OCI-LY7 (cell line): ENCODE data around the gene ARHGAP24. TPM values are rescaled to one million over a fixed set of nuclear protein-coding genes. Genes with fewer than 3 reads are reported as not detected.

Experiments used
- BruUV-seq: library from RNA; stranded (reverse); fragments of 400-500 nt; replicated peaks from 2 replicates; lab custom pipeline; 2021; lab: Mats Ljungman, UMichigan
- CTCF ChIA-PET: fragments of 300-600 bp; sonication (Branson Sonifier 250); formaldehyde crosslinking; loops from one replicate; lab custom pipeline; 2022; ENCODE audit warnings: antibody characterized with exemption; ENCODE audit not compliant: unreplicated experiment; lab: Charles Lee
- POLR2A ChIA-PET: fragments of 300-600 bp; sonication (Branson Sonifier 250); formaldehyde crosslinking; loops from one replicate; lab custom pipeline; 2022; ENCODE audit warnings: antibody characterized with exemption; lab: Charles Lee
- DNase-seq: peaks from one replicate; pipeline ENCODE4 v3.0.0-alpha.2; 2015; ENCODE audit warnings: low spot score
- H2AFZ ChIP-seq: fragments of 200-600 bp; sonication (generic), shearing (Covaris generic); 2 replicates; pipeline ENCODE4 v1.6.1; 2014; ENCODE audit warnings: mild to moderate bottlenecking, antibody characterized with exemption, low read length, moderate library complexity
- H3K27ac ChIP-seq: fragments of 200-600 bp; sonication (generic); 2 replicates; pipeline ENCODE4 v1.5.1; 2014; ENCODE audit warnings: mixed run types, low read depth, mild to moderate bottlenecking, moderate library complexity, low read length, inconsistent platforms; ENCODE audit not compliant: poor library complexity, severe bottlenecking
- H3K36me3 ChIP-seq: fragments of 200-600 bp; sonication (generic); 2 replicates; pipeline ENCODE4 v1.6.1; 2014; ENCODE audit warnings: mild to moderate bottlenecking, antibody characterized with exemption, low read length, moderate library complexity, mixed read lengths; ENCODE audit not compliant: insufficient read depth
- H3K4me1 ChIP-seq: fragments of 200-600 bp; sonication (generic); 2 replicates; pipeline ENCODE4 v1.5.1; 2014; ENCODE audit warnings: mild to moderate bottlenecking, low read length; ENCODE audit not compliant: insufficient read depth, poor library complexity, severe bottlenecking
- H3K4me2 ChIP-seq: fragments of 200-600 bp; sonication (generic); 2 replicates; pipeline ENCODE4 v1.6.1; 2014; ENCODE audit warnings: mild to moderate bottlenecking, low read length
- H3K4me3 ChIP-seq: fragments of 200-600 bp; sonication (generic); 2 replicates; pipeline ENCODE4 v1.5.1; 2014; ENCODE audit warnings: mild to moderate bottlenecking, low read depth, low read length; ENCODE audit not compliant: poor library complexity, severe bottlenecking
- H3K79me2 ChIP-seq: fragments of 200-600 bp; sonication (generic); 2 replicates; pipeline ENCODE4 v1.6.1; 2016; ENCODE audit warnings: low read depth, mild to moderate bottlenecking, low read length, moderate library complexity, mixed read lengths; ENCODE audit not compliant: insufficient read depth
- H3K9me2 ChIP-seq: fragments of 200-600 bp; sonication (generic); 2 replicates; pipeline ENCODE4 v1.6.1; 2016; ENCODE audit warnings: mild to moderate bottlenecking, low read length, mixed read lengths; ENCODE audit not compliant: insufficient read depth
- H3K9me3 ChIP-seq: fragments of 200-600 bp; sonication (generic); 2 replicates; pipeline ENCODE4 v1.6.1; 2014; ENCODE audit warnings: mild to moderate bottlenecking, mixed run types, low read length, mixed read lengths
- H4K20me1 ChIP-seq: fragments of 200-600 bp; sonication (generic); 2 replicates; pipeline ENCODE4 v1.6.1; 2014; ENCODE audit warnings: mild to moderate bottlenecking, antibody characterized with exemption, low read length, moderate library complexity, mixed read lengths; ENCODE audit not compliant: insufficient read depth
- CTCF ChIP-seq: fragments of 200-600 bp; sonication (generic); conservative IDR thresholded peaks from 2 replicates; pipeline ENCODE4 v1.5.1; 2014; ENCODE audit warnings: mild to moderate bottlenecking, antibody characterized with exemption, low read length, moderate library complexity, mixed read lengths
- EZH2phosphoT487 ChIP-seq: fragments of 200-600 bp; sonication (generic); IDR thresholded peaks from 2 replicates; pipeline ENCODE4 v1.6.1; 2018; ENCODE audit warnings: low read depth, borderline replicate concordance, mild to moderate bottlenecking, mixed run types, antibody characterized with exemption, low read length, moderate library complexity, mixed read lengths
- intact Hi-C: fragments of 100-400 bp; cut with micrococcal nuclease; formaldehyde crosslinking; loops from one replicate; pipeline ENCODE4 v1.10.0; 2022; ENCODE audit not compliant: unreplicated experiment
- total RNA-seq, 2 experiments: library from RNA; depleted of rRNA in 1 of 2; stranded (reverse); fragments of >200 nt in 1 of 2; shearing (Covaris generic) in 1 of 2; gene quantifications; 2 replicates each; pipeline ENCODE4 v1.2.3, GENCODE V29; 2014 to 2022

The ARHGAP24 gene
- total RNA-seq, 2 experiments from 2014 or later: 0.88 to 4.4 TPM

DNA sequence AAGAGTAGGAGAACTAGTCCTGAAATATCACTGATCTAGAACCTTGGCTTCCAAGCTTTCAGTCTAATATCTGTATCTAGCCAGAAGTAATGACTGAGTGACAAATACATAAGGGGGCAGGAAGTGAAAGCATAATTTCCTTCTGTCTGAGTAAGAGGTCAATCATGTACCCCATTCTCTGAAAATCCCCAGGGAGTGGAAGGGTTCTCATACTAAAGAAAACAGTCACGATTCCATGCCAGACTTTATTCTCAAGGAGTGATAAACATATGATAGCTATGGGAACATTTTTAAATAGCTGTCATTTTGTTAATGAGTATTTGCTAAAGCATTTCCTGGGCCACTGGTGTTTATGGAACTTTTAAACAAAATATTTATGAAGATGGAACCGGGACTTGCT is 308.5 kb downstream of the ARHGAP24 start:
- DNase-seq: peak; percentile 27
- CTCF ChIA-PET: no interaction called here
- Histone ChIP-seq H3K9me2 (no peaks in the 10 kb centered on the region), H3K4me3 (no peak overlapping the region), H3K4me1 (peaks cover 44% of the 10 kb centered on the region), H4K20me1 (no peaks in the 10 kb centered on the region), H3K36me3 (no peaks in the 10 kb centered on the region), H3K4me2 (0 out of 2 replicates have a peak overlapping the region, but pooled peaks have one; percentile 16), H2AFZ (peak overlapping the region; percentile 49; the same call in 1 of the 2 replicates), H3K27ac (no peak overlapping the region), H3K79me2 (no peaks in the 10 kb centered on the region), H3K9me3 (peaks cover 3% of the 10 kb centered on the region; the same call in 1 of the 2 replicates)
- no peak for TF ChIP-seq EZH2phosphoT487
- no peak for TF ChIP-seq CTCF
- no TSS peak for BruUV-seq
- intact Hi-C loops: no loop called here
- POLR2A ChIA-PET: interaction anchor here (0.5 to 1.3 kb wide), 5 partner anchors 10 to 303 kb away, joined by 3 to 5 read pairs (median 3); no protein-coding TSS in a partner anchor

DNA sequence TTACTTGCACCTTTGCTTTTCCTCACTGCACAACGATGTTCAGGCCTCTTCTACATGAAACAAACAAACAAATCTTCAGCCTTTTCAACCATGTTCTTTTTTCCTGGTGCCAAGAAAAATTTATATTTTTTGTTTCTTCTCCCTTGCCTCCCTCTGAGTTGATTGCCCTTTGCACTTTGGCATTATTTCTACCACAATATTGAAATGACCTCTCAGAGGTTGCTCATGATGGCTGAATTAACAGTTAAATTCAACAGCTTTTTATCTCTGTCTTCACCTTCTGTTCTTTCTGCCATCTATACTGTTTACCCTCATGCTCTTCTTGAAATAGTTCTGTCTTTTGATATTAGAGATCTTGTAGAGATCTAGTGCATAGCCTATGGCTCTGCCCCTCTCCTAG is 308.9 kb downstream of the ARHGAP24 start:
- Histone ChIP-seq H3K9me2 (no peaks in the 10 kb centered on the region), H3K36me3 (no peaks in the 10 kb centered on the region), H3K27ac (no peak overlapping the region), H4K20me1 (no peaks in the 10 kb centered on the region), H3K4me1 (peaks cover 42% of the 10 kb centered on the region), H3K4me2 (no peak overlapping the region), H3K4me3 (no peak overlapping the region), H3K79me2 (no peaks in the 10 kb centered on the region), H2AFZ (peak overlapping the region; percentile 49; the same call in 1 of the 2 replicates), H3K9me3 (peaks cover 3% of the 10 kb centered on the region; the same call in 1 of the 2 replicates)
- POLR2A ChIA-PET: interaction anchor here (0.5 to 1.0 kb wide), 6 partner anchors 9 to 1106 kb away, joined by 3 to 5 read pairs (median 3); no protein-coding TSS in a partner anchor
- intact Hi-C loops: no loop called here
- CTCF ChIA-PET: no interaction called here
- DNase-seq: no peak
- no peak for TF ChIP-seq CTCF
- no peak for TF ChIP-seq EZH2phosphoT487
- BruUV-seq: no TSS peak

DNA sequence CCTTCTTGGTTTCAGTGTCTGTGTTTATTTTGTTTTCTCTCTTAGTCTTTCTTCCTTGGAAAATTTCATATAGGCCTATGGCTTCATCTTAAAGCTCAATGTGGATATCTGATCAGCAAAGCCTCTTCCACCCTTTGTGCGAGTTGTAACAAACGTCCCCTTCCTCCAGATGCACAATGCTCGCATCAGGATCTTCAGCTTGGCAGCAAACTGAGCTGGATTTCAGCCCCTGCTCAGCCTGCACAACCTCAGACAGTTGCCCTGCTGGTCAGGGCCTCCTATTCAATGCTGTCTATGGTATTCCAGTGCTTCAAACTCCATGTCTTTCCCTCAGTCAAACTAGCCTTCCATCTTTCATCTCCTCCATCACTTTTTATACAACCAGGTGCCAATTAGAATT is 309.4 kb downstream of the ARHGAP24 start:
- no peaks in the 10 kb centered on the region for H4K20me1 ChIP-seq
- H3K9me2 ChIP-seq: no peaks in the 10 kb centered on the region
- no peak for DNase-seq
- intact Hi-C loops: no loop called here
- no peak overlapping the region for H3K4me3 ChIP-seq
- H2AFZ ChIP-seq: no peak overlapping the region; the same call in 1 of the 2 replicates
- no peaks in the 10 kb centered on the region for H3K36me3 ChIP-seq
- H3K27ac ChIP-seq: no peak overlapping the region
- BruUV-seq: no TSS peak
- H3K79me2 ChIP-seq: no peaks in the 10 kb centered on the region
- H3K4me2 ChIP-seq: no peak overlapping the region
- no peak for TF ChIP-seq CTCF
- TF ChIP-seq EZH2phosphoT487: no peak
- H3K9me3 ChIP-seq: peaks cover 3% of the 10 kb centered on the region; the same call in 1 of the 2 replicates
- CTCF ChIA-PET: no interaction called here
- peaks cover 38% of the 10 kb centered on the region for H3K4me1 ChIP-seq
- POLR2A ChIA-PET: interaction anchor here (0.6 to 0.9 kb wide), 4 partner anchors 9 to 1106 kb away, joined by 3 read pairs; no protein-coding TSS in a partner anchor
